Suprapubic skin (tissue), 4 donors: ENCODE measurements around the gene PEPD.

ENCODE experiments used
- CTCF ChIP-seq, 2 donors: fragments of 200-600 bp in 1 of 2; fragments of 450-650 bp in 1 of 2; sonication (generic) in 1 of 2; IDR thresholded peaks; one replicate each; pipeline ENCODE4 v1.5.1; 2016 to 2019; ENCODE audit warnings: antibody characterized with exemption in 2 of 2, mild to moderate bottlenecking in 1 of 2, moderate library complexity in 1 of 2
- EP300 ChIP-seq: sonication (generic); formaldehyde crosslinking; IDR thresholded peaks from one replicate; pipeline ENCODE4 v1.6.1; 2017; ENCODE audit warnings: antibody characterized with exemption
- POLR2A ChIP-seq, 2 donors: fragments of 450-650 bp; IDR thresholded peaks; one replicate each; pipeline ENCODE4 v1.6.1; 2017; ENCODE audit warnings: antibody characterized with exemption in 2 of 2, mild to moderate bottlenecking in 2 of 2, moderate library complexity in 2 of 2
- POLR2AphosphoS5 ChIP-seq, 3 donors: sonication (generic); formaldehyde crosslinking; IDR thresholded peaks; one replicate each; pipeline ENCODE4 v1.6.1; 2017; ENCODE audit warnings: antibody characterized with exemption in 3 of 3

- no peak for TF ChIP-seq CTCF (IDR thresholded peaks at IDR 0.05)
- no peak for TF ChIP-seq EP300
- no peak for TF ChIP-seq POLR2AphosphoS5 (IDR thresholded peaks at IDR 0.05)
- TF ChIP-seq POLR2A (IDR thresholded peaks at IDR 0.05): no peak
Observed at GRCh38 chr19:33362508-33363228, 158.9 kb downstream of the PEPD start.
